T-helper 1 cell treated with Interleukin-12 subunit alpha and Interleukin-12 subunit beta and Interleukin-4 antibody, amounts not matched to agents 30 ng/mL and 1 ng/mL, for 36 hours (primary cell): ENCODE results near the gene SLC25A47. TPM values are rescaled to one million over a fixed set of nuclear protein-coding genes. Genes with fewer than 3 reads are reported as not detected.

Experiments
- intact Hi-C: fragments of 100-400 bp; cut with micrococcal nuclease; formaldehyde crosslinking; loops from one replicate; pipeline ENCODE4 v1.15.1; 2024
- total RNA-seq: library from RNA; stranded (reverse); gene quantifications from 2 replicates; pipeline ENCODE4 v1.2.3, GENCODE V29; 2022

Gene SLC25A47
- total RNA-seq, 1 donor from 2014 or later = not detected

DNA sequence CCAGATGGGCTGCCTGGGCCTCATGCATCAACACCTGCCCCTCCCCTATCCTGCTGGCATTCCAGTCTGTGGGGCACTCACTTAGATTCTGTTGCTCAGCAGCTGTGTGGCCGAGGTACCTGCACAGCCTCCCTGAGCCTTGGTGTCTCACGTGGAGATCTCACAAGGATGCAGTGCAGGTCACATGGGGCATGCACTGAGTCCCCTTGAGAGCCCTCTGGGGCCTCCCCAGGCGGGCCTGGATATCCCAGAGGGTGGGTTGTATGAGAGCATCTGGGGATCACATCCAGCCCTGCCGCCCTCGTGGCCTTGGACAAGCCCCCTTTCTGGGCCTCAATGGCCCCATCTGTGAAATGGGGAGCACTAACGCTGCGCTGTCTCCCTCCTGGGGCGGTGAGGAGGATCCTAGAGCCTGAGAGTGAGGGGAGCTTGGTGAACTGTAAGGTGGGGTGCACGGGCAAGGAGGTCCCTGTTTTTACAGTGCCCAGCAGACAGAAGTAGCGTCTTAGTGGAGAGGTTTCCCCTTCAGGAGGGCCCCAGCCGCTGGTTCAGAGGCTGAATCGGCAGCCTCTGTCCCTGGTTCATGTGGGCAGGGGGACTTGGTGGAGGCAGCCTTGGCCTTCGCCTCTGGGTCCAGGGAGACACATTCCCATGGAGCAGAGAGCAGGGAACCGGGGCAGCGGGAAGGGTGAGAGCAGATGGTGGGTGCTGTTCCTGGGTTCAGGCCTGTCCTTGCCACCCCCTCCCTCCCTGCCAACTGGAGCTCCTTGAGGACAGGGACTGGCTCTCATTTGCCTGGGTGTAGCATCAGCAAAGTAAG is 791 bp upstream of the SLC25A47 start:
- intact Hi-C loops = no loop called here

DNA sequence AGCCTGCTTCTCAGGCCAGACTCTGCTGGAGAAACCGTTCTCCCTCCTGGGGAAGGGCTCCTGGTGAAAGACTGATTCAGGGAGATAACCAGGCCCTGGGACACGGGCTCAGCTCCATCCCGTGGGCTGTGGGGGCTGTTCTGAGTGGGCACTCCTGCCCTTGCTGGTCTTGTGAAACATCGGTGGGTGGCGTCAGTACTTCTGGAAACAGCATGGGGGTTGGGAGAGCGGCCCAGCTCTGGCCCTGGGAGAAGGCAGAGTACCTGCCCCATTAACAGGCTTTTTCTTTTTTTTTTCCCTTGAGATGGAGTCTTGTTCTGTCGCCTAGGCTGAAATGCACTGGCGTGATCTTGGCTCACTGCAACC is 786 bp downstream of the SLC25A47 start:
- intact Hi-C loops = no loop called here

DNA sequence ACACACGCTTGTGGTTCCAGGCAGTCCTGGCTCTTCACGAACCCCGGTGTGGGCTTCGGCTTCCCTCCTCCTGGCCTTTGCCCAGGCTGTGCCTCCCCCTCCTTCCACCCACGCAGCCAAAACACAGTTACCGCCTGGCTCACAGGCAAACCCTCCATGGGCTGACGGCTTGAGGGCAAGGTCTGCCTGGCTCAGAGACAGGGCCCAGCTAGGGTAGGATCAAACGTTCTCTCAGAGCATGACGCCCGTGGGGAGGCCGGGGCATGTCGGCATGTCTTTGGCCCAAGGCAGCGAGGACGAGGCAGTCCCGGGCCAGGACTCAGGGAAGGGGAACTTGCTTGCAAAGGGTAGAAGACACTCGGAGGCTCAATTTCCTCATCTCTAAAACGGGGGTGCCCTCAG is 2.1 kb downstream of the SLC25A47 start:
- intact Hi-C loops = no loop called here

DNA sequence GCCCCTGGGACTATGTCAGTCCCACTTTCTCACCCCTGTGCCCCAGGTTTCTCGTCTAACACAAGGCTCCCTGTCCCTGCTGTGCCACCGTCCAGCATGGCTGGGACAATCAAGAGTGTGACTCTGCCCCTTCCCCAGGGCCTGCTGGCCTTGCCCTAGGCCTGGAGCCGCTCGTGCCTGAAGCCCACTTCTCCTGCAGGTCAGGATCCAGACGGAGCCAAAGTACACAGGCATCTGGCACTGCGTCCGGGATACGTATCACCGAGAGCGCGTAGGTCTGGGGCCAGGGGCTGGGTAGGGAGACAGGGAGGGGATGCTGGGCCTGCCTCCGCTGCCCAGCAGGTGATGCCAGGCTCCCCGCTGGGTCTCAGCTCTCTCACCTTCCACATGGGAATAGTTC is 2.8 kb downstream of the SLC25A47 start:
- intact Hi-C loops = no loop called here

DNA sequence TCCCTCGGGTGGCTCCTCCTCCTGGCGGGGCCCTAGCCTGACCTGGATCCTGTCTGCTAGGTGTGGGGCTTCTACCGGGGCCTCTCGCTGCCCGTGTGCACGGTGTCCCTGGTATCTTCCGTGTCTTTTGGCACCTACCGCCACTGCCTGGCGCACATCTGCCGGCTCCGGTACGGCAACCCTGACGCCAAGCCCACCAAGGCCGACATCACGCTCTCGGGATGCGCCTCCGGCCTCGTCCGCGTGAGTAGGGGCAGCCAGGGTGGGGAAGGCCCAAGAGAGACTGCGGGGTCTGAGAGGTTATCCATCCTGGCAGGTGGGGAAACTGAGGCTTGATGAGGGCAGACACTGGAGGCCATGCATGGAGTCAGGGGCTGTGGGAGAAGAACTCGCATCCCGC is 4.0 kb downstream of the SLC25A47 start:
- intact Hi-C loops = no loop called here

GRCh38 chr14:100328495-100329163 is 5.5 kb downstream of the SLC25A47 start:
- intact Hi-C loops = no loop called here

- intact Hi-C loops = no loop called here
These were observed 6.3 kb downstream of the SLC25A47 start for GRCh38 chr14:100329233-100330006.

GRCh38 chr14:100330007-100330344 is 6.8 kb downstream of the SLC25A47 start:
- intact Hi-C loops = no loop called here

DNA sequence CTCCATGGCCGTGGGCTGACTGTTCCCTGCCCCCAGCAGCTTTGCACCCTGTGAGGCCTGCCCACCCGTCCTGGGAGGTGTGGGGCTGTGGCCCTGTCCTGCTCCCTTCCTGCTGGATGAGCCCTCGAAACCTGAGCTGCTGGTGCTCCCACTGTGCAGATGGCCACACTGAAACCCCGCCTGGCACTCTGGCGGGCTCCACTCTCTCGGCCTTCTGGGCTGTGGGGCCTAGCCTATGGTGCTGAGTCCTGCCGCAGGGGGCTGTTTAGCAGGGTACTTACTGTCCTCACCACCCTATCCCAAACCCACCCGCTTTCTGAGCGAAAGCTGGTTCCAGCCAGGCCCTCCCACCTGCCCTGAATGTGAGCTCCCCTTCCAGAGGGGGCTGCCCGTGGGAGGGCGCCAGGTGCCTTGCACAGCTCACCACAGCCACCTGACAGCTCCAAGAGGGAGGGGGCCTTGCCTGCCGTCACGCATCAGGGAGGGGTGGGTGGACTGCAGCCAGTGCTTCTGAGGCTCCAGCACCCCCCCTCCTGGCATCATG is 7.3 kb downstream of the SLC25A47 start:
- intact Hi-C loops = no loop called here

DNA sequence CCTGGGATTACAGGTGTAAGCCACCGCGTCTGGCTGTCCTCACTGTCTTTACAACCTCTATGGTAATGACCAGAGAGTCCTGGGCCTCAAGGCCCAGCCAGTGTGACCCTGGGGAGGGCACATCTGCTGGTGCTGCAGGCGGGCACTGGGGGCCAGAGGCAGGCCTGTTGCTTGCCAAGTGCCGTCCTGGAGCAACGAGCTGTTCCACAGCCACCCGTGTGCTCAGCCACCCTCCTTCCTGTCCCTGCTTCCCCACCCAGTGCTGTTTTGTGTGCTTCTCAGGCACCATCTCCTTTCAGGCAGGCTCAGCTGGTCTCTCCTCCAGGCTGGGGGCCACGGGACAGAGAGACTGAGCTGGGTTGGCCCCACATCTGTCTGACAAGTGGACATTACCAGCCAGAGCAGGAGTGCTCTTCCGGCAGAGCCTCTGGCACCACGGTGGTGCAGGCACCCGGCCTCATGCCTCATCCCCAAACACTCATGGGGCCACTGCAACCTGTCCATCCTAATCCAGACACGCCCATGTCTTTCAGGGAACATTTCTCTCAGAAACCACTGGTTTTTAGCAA is 9.0 kb downstream of the SLC25A47 start:
- intact Hi-C loops = no loop called here

- intact Hi-C loops = no loop called here
These were observed 9.7 kb downstream of the SLC25A47 start for GRCh38 chr14:100332797-100333196.

DNA sequence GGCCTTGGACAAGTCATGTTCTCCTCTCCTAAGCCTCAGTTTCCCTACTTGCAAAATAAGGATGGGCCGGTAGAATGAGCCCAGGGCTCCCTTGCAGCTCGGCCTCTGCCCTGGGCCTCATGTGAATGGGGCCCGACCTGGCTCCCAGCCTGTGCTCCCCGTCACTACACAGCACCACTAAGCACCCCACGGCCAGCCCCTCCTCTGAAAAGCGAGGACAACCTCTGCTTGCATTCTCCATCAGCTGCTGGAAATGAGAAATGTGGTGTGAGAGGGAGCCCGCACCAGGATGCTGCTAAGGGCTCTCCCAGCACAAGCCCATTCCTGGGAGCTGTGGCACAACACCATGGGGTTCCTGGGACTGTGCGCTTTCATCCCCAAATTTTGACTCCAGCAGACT is 10.2 kb downstream of the SLC25A47 start:
- intact Hi-C loops = no loop called here

- intact Hi-C loops = no loop called here
These were observed 10.7 kb downstream of the SLC25A47 start for GRCh38 chr14:100333827-100334226.

- intact Hi-C loops = no loop called here
These were observed 11.8 kb downstream of the SLC25A47 start for GRCh38 chr14:100334904-100335303.

GRCh38 chr14:100336618-100337530 is 13.7 kb downstream of the SLC25A47 start:
- intact Hi-C loops = no loop called here

GRCh38 chr14:100339766-100340422 is 16.8 kb downstream of the SLC25A47 start:
- intact Hi-C loops = no loop called here

- intact Hi-C loops = no loop called here
These were observed 17.3 kb downstream of the SLC25A47 start for GRCh38 chr14:100340423-100340813.

GRCh38 chr14:100341301-100342031 is 18.3 kb downstream of the SLC25A47 start:
- intact Hi-C loops = no loop called here

- intact Hi-C loops = no loop called here
These were observed 19.1 kb downstream of the SLC25A47 start for GRCh38 chr14:100342195-100342594.
